ENCODE results near the gene NFS1.

DNA sequence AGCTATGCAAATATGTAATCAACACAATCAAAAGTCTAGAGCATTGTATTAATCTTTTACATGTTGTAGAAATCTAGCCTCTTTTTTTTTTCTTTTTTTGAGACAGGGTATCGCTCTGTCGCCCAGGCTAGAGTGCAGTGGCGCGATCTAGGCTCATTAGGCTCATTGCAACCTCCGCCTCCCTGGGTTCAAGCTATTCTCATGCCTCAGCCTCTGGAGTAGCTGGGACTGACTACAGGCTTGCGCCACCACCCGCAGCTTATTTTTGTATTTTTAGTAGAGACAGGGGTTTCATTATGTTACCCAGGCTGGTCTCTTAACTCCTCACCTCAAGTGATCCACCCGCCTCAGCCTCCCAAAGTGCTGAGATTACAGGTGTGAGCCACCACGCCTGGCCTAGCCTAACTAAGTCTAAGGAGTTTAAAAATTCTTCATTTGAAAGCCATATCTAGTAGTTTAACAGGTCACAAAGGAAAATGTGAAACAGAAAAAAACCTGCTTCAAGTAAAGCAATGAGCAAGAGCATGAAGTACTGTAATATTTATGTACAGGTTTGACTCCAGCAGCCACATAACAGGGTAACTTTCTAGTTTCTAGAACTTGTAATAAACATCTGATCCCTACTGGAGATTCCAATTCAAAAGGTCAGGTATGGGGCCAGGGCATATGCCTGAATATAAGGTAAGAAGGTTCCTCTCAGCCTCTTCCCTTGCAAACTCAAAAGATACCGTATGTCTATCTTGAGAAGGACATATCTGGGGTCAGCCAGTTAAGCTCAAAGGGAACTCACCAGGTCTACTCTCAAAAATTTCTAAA is 38.8 kb downstream of the NFS1 start:
- TF ChIP-seq, protein P1, sequence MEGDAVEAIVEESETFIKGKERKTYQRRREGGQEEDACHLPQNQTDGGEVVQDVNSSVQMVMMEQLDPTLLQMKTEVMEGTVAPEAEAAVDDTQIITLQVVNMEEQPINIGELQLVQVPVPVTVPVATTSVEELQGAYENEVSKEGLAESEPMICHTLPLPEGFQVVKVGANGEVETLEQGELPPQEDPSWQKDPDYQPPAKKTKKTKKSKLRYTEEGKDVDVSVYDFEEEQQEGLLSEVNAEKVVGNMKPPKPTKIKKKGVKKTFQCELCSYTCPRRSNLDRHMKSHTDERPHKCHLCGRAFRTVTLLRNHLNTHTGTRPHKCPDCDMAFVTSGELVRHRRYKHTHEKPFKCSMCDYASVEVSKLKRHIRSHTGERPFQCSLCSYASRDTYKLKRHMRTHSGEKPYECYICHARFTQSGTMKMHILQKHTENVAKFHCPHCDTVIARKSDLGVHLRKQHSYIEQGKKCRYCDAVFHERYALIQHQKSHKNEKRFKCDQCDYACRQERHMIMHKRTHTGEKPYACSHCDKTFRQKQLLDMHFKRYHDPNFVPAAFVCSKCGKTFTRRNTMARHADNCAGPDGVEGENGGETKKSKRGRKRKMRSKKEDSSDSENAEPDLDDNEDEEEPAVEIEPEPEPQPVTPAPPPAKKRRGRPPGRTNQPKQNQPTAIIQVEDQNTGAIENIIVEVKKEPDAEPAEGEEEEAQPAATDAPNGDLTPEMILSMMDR (IDR thresholded peaks at IDR 0.05) = no peak
- TF ChIP-seq POLR2A (IDR thresholded peaks at IDR 0.05) (no peak), POLR2AphosphoS5 (IDR thresholded peaks at IDR 0.05) (no peak)

All from prostate gland (tissue), 2 donors.